Measurements from ENCODE around the gene SPDYE1. TPM values are rescaled to one million over a fixed set of nuclear protein-coding genes. Genes with fewer than 3 reads are reported as not detected.
"Not testable (repeated sequence)": the region's sequence is repeated elsewhere in the genome, so short reads cannot be mapped to it uniquely, and the experiment has no call there.

SPDYE1 gene
- total RNA-seq (under 1 TPM in 1 of 4 donors, not detected in 3; 0.14 TPM), polyA plus RNA-seq (0.02 TPM)
- long read RNA-seq, donor 1, partial matches to known transcripts, result 0 of 5 reads
- long read RNA-seq, donor 1, other reads (novel, unspliced or antisense), result 5 of 5 reads
- long read RNA-seq, donor 2, result 0 reads
- long read RNA-seq, donor 3, partial matches to known transcripts, result 0 of 1 reads
- long read RNA-seq, donor 3, other reads (novel, unspliced or antisense), result 1 of 1 reads
- long read RNA-seq, donor 4, result 0 reads

DNA sequence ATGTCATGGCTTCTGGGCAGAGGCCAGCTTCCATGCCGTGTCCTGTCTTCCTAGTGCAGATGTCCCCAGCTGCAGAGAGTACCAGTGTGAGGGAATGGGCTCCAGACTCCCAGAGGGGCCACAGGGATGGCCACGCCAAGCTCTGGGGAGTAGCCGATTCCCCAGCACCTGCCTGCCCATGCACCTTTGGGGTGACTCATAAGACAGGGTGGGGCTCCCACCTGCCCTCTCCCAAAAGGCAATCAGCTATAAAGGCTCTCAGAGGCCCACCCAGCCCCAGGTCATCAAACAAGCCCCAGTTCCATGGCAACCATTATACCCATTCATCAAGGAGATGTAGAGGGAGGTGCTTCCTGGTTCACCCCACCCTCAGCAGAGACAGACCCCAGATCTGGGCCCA is at the start of gene SPDYE1:
TSS of gene SPDYE1 (plus strand) at position 366 of the 400 bp plus-strand sequence. CDS start 2,053 bp downstream, outside the sequence.
- 96% methylated on average over 3 of the region's 3 CpGs for WGBS
- H3K4me1 ChIP-seq (ENCODE audit: control insufficient read depth, insufficient read depth, low read length); H3K4me3 ChIP-seq (ENCODE audit: low read length); DNase-seq; H3K27ac ChIP-seq (ENCODE audit: low read length); H3K27me3 ChIP-seq (ENCODE audit: control insufficient read depth, insufficient read depth); H3K9me3 ChIP-seq (ENCODE audit: control insufficient read depth, low read length); intact Hi-C loops (cut with DNase I): not testable (repeated sequence)
- peak in 1 of 2 donors; percentile 33 for ATAC-seq

DNA sequence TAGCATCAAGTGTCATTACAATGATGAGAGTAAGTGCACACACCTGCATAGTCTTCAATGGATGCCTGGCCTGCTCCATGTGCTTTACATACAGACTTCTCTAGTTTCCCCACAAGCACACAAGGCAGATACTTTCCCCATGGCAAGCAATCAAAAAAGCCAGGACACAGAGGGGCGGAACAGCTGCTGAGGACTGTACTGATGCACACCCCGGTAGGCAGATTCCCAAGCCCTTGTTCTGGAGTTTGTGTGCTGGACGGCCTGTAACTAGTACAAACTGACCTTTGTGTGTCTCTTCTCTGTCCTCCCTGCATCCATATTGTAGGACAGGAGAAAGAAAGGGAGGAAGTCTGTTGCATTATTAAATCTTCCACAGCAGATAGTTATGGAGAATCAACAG is 45.7 kb upstream of the SPDYE1 start:
- Histone ChIP-seq H3K4me3 (ENCODE audit: low read length) (no peak overlapping the region), H3K27ac (ENCODE audit: low read length) (no peak overlapping the region), H3K4me1 (ENCODE audit: control insufficient read depth, insufficient read depth, low read length) (no peaks in the 10 kb centered on the region), H3K27me3 (ENCODE audit: control insufficient read depth, insufficient read depth) (no peaks in the 10 kb centered on the region), H3K9me3 (ENCODE audit: control insufficient read depth, low read length) (no peaks in the 10 kb centered on the region)
- WGBS, result 85% methylated on average over 3 of the region's 3 CpGs
- intact Hi-C loops (cut with DNase I), result no loop called here
- DNase-seq (no peak), ATAC-seq (no peak)

GRCh38 chr7:43953071-43953470 is 44.6 kb upstream of the SPDYE1 start:
- intact Hi-C loops (cut with DNase I), result no loop called here
- Histone ChIP-seq H3K27me3 (ENCODE audit: control insufficient read depth, insufficient read depth) (no peaks in the 10 kb centered on the region), H3K9me3 (ENCODE audit: control insufficient read depth, low read length) (no peaks in the 10 kb centered on the region), H3K4me1 (ENCODE audit: control insufficient read depth, insufficient read depth, low read length) (no peaks in the 10 kb centered on the region), H3K27ac (ENCODE audit: low read length) (no peak overlapping the region), H3K4me3 (ENCODE audit: low read length) (no peak overlapping the region)
- DNase-seq (no peak), ATAC-seq (no peak)
- 95% methylated on average over 5 of the region's 5 CpGs for WGBS

DNA sequence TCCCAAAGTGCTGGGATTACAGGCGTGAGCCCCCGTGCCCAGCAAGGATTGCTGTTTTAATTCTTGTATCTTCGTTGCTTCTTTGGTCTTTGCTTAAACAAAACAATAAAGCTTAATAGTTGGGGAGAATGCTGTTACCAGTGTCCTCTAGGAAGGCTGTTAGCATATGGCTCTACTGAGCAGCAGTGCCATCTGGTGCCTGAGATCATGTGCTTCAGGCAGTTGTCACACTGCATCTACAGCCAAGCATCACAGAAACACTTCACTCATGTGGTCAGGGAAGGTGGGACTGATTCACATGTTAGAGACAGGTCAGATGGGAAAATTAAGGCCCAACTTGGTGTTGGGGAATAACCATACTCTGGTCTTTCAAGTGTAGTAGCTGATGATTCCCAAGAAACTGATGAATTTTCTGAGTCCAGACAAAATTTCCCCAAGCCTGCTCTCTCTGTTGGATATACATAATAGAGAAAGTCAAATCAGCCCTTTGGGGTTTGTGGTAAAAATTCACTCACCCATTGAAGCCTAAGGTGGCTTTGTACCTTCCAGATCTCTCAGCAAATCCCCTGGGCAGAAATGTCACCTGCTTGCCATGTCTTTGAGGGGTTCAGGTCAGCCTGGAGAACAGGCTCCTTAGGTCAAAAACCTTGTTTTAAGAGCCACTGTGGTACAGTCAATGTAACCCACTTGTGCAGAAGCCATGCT is 43.0 kb upstream of the SPDYE1 start:
- Histone ChIP-seq H3K9me3 (ENCODE audit: control insufficient read depth, low read length) (no peaks in the 10 kb centered on the region), H3K27ac (ENCODE audit: low read length) (no peak overlapping the region), H3K4me1 (ENCODE audit: control insufficient read depth, insufficient read depth, low read length) (no peaks in the 10 kb centered on the region), H3K27me3 (ENCODE audit: control insufficient read depth, insufficient read depth) (no peaks in the 10 kb centered on the region), H3K4me3 (ENCODE audit: low read length) (no peak overlapping the region)
- 64% methylated on average over 3 of the region's 3 CpGs for WGBS
- DNase-seq (no peak), ATAC-seq (peak; percentile 62 to 70)
- intact Hi-C loops (cut with DNase I), result no loop called here

GRCh38 chr7:43956027-43956426 is 41.7 kb upstream of the SPDYE1 start:
- H3K4me3 ChIP-seq (ENCODE audit: low read length), result no peak overlapping the region
- 78% methylated on average over 3 of the region's 3 CpGs for WGBS

GRCh38 chr7:43960933-43961332 is 36.8 kb upstream of the SPDYE1 start:
- no peak overlapping the region for H3K4me3 ChIP-seq (ENCODE audit: low read length)
- no peaks in the 10 kb centered on the region for H3K27me3 ChIP-seq (ENCODE audit: control insufficient read depth, insufficient read depth)
- H3K4me1 ChIP-seq (ENCODE audit: control insufficient read depth, insufficient read depth, low read length), result no peaks in the 10 kb centered on the region
- no peak overlapping the region for H3K27ac ChIP-seq (ENCODE audit: low read length)
- no peaks in the 10 kb centered on the region for H3K9me3 ChIP-seq (ENCODE audit: control insufficient read depth, low read length)
- intact Hi-C loops (cut with DNase I), result no loop called here
- WGBS, result 43% methylated on average over 1 of the region's 1 CpG
- DNase-seq, result no peak
- no peak for ATAC-seq

More at GRCh38 chr7:43956027-43956426, 41.7 kb upstream of the SPDYE1 start:
- DNase-seq (no peak), ATAC-seq (no peak)
- intact Hi-C loops (cut with DNase I), result no loop called here
- Histone ChIP-seq H3K9me3 (ENCODE audit: control insufficient read depth, low read length) (no peaks in the 10 kb centered on the region), H3K27me3 (ENCODE audit: control insufficient read depth, insufficient read depth) (no peaks in the 10 kb centered on the region), H3K27ac (ENCODE audit: low read length) (no peak overlapping the region), H3K4me1 (ENCODE audit: control insufficient read depth, insufficient read depth, low read length) (no peaks in the 10 kb centered on the region)

DNA sequence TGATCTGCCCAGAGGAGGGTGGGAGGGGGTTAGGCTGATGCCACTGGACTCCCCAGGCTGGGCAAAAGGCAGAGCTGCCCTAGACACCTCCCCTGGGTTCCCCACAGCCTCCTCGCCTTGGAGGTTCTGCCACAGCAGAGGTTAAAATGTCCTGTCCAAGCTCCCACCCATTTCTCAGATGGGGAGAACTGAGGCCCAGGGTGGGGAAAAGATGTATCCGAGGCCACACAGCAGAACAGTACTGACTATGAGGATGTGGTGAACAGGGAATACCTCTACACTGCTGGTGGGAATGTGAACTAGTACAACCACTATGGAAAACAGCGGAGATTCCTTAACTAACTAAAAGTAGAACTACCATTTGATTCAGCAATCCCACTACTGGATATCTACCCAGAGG is 31.3 kb upstream of the SPDYE1 start:
- H3K27ac ChIP-seq (ENCODE audit: low read length); ATAC-seq; H3K4me1 ChIP-seq (ENCODE audit: control insufficient read depth, insufficient read depth, low read length); H3K4me3 ChIP-seq (ENCODE audit: low read length); H3K9me3 ChIP-seq (ENCODE audit: control insufficient read depth, low read length); DNase-seq; intact Hi-C loops (cut with DNase I); H3K27me3 ChIP-seq (ENCODE audit: control insufficient read depth, insufficient read depth): not testable (repeated sequence)
- WGBS, result 97% methylated on average over 3 of the region's 3 CpGs

DNA sequence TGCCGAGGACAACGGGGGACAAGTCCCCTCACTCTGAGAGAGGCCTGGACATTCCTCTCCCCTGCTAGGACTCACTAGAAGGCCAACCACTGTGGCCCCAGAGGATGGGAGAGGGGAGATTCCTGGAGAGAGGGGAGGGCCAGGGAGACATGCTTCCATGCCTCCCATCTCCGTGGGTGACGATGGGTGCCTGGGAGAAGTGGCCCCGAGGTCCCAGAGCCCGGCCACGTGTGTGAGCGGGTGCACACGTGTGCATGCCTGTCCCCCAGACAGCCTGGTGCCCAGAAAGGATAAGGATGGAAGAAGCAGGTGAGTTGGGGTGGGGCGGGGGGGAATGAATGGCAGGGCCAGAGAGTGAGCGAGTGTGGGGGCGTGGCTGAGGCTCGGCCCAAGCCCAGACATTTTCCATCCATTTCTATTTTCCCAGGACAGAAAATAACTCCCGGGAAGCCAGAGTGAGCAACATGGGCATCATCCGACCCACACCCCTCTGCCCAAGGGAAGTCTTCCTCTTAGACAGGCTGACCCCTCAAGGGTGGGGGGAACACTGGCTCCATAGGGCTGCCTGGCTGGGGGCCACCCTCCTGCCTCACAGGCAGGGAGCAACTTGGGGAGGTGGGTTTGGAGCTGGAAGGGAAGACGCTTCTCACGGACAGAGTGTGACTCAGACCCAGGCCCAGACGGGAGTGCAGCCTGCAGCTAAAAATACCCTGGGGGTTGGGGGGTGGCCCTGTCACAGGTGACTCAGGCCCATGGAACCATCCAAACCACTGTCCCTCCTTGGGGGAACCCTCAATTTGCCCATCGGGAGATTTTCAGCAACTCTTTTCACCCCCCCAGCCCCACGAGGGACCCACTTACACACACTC is 29.3 kb upstream of the SPDYE1 start:
- peak; percentile 70 to 78 for ATAC-seq
- WGBS, result 85% methylated on average over 17 of the region's 20 CpGs

GRCh38 chr7:43969586-43969985 is 28.1 kb upstream of the SPDYE1 start:
- ATAC-seq; H3K27me3 ChIP-seq (ENCODE audit: control insufficient read depth, insufficient read depth); DNase-seq; H3K4me3 ChIP-seq (ENCODE audit: low read length); H3K4me1 ChIP-seq (ENCODE audit: control insufficient read depth, insufficient read depth, low read length); H3K27ac ChIP-seq (ENCODE audit: low read length); intact Hi-C loops (cut with DNase I); H3K9me3 ChIP-seq (ENCODE audit: control insufficient read depth, low read length): not testable (repeated sequence)
- WGBS, result 94% methylated on average over 10 of the region's 11 CpGs

More for the DNA sequence above, 29.3 kb upstream of the SPDYE1 start:
- H3K4me1 ChIP-seq (ENCODE audit: control insufficient read depth, insufficient read depth, low read length); intact Hi-C loops (cut with DNase I); H3K27ac ChIP-seq (ENCODE audit: low read length); H3K9me3 ChIP-seq (ENCODE audit: control insufficient read depth, low read length); DNase-seq; H3K27me3 ChIP-seq (ENCODE audit: control insufficient read depth, insufficient read depth); H3K4me3 ChIP-seq (ENCODE audit: low read length): not testable (repeated sequence)

- H3K4me1 ChIP-seq (ENCODE audit: control insufficient read depth, insufficient read depth, low read length); DNase-seq; ATAC-seq; H3K27ac ChIP-seq (ENCODE audit: low read length); H3K9me3 ChIP-seq (ENCODE audit: control insufficient read depth, low read length); H3K4me3 ChIP-seq (ENCODE audit: low read length); intact Hi-C loops (cut with DNase I); H3K27me3 ChIP-seq (ENCODE audit: control insufficient read depth, insufficient read depth): not testable (repeated sequence)
- 98% methylated on average over 3 of the region's 5 CpGs for WGBS
Observed at GRCh38 chr7:43970698-43971097, 27.0 kb upstream of the SPDYE1 start.

All from right cardiac atrium (tissue), 5 donors.